ENCODE results near the gene EDARADD.
A peak's percentile ranks its signal among the peaks of the same experiment; 100 is the strongest.

Gene EDARADD

GRCh38 chr1:236522937-236523703, 129.0 kb downstream of the EDARADD start:
- H3K9ac ChIP-seq: peak overlapping the region; percentile 80; the same call in 1 of the 2 replicates
- peak overlapping the region; percentile 79 for H3K27ac ChIP-seq
- H3K9me3 ChIP-seq: no peaks in the 10 kb centered on the region
- TF ChIP-seq Cebpa-rat (IDR thresholded peaks at IDR 0.05): no peak
- H3K4me2 ChIP-seq: peak overlapping the region; percentile 93
- peaks cover 22% of the 10 kb centered on the region for H3K36me3 ChIP-seq
- no peaks in the 10 kb centered on the region for H3K27me3 ChIP-seq
- H3K4me3 ChIP-seq: peak overlapping the region; percentile 84
- no peaks in the 10 kb centered on the region for H4K20me1 ChIP-seq
- H3K4me1 ChIP-seq: peaks cover 36% of the 10 kb centered on the region

- Histone ChIP-seq H4K20me1 (no peaks in the 10 kb centered on the region), H3K4me2 (peak within 1 kb of the TSS; percentile 93), H3K4me1 (peaks cover 30% of the 10 kb centered on the region), H3K4me3 (peak within 1 kb of the TSS; percentile 84), H3K9ac (peak within 1 kb of the TSS; percentile 80), H3K36me3 (peaks cover 24% of the 10 kb centered on the region), H3K27me3 (no peaks in the 10 kb centered on the region), H3K9me3 (no peaks in the 10 kb centered on the region), H3K27ac (peak within 1 kb of the TSS; percentile 79)
- TF ChIP-seq Cebpa-rat (IDR thresholded peaks at IDR 0.05): no peak
Measured at GRCh38 chr1:236523704-236524141, 129.6 kb downstream of the EDARADD start, which contains the start of gene LGALS8. Gene LGALS8, plus strand, starts transcription at chr1:236523982. Its CDS starts 2,089 bp downstream, at chr1:236526071.

GRCh38 chr1:236524142-236524894, 130.2 kb downstream of the EDARADD start:
- Histone ChIP-seq H3K4me2 (peak overlapping the region; percentile 93), H4K20me1 (no peaks in the 10 kb centered on the region), H3K27me3 (no peaks in the 10 kb centered on the region), H3K4me3 (peak overlapping the region; percentile 84), H3K9ac (peak overlapping the region; percentile 80), H3K9me3 (no peaks in the 10 kb centered on the region), H3K27ac (peak overlapping the region; percentile 79), H3K4me1 (peaks cover 24% of the 10 kb centered on the region), H3K36me3 (peaks cover 29% of the 10 kb centered on the region)
- no peak for TF ChIP-seq Cebpa-rat (IDR thresholded peaks at IDR 0.05)

- Histone ChIP-seq H3K27ac (peak overlapping the region; percentile 79), H4K20me1 (no peaks in the 10 kb centered on the region), H3K4me1 (peaks cover 24% of the 10 kb centered on the region), H3K4me2 (peak overlapping the region; percentile 93), H3K9me3 (no peaks in the 10 kb centered on the region), H3K9ac (peak overlapping the region; percentile 80), H3K4me3 (peak overlapping the region; percentile 84), H3K36me3 (peaks cover 29% of the 10 kb centered on the region), H3K27me3 (no peaks in the 10 kb centered on the region)
- no peak for TF ChIP-seq Cebpa-rat (IDR thresholded peaks at IDR 0.05)
Measured at GRCh38 chr1:236524895-236525184, 130.8 kb downstream of the EDARADD start.

GRCh38 chr1:236526079-236526478, 132.0 kb downstream of the EDARADD start:
- Histone ChIP-seq H3K36me3 (peaks cover 29% of the 10 kb centered on the region), H3K27me3 (no peaks in the 10 kb centered on the region), H3K9me3 (no peaks in the 10 kb centered on the region), H3K9ac (no peak overlapping the region), H3K4me2 (peak overlapping the region; percentile 93; the same call in 1 of the 2 replicates), H4K20me1 (0 out of 2 replicates have a peak, but pooled peaks cover 7% of the 10 kb centered on the region), H3K4me3 (no peak overlapping the region), H3K27ac (no peak overlapping the region), H3K4me1 (peaks cover 32% of the 10 kb centered on the region)
- no peak for TF ChIP-seq Cebpa-rat (IDR thresholded peaks at IDR 0.05)

GRCh38 chr1:236530286-236530685, 136.2 kb downstream of the EDARADD start:
- H3K27ac ChIP-seq: no peak overlapping the region
- peaks cover 58% of the 10 kb centered on the region for H3K36me3 ChIP-seq
- H4K20me1 ChIP-seq: 0 out of 2 replicates have a peak, but pooled peaks cover 7% of the 10 kb centered on the region
- H3K9ac ChIP-seq: no peak overlapping the region
- H3K4me1 ChIP-seq: peaks cover 32% of the 10 kb centered on the region
- no peaks in the 10 kb centered on the region for H3K27me3 ChIP-seq
- TF ChIP-seq Cebpa-rat (IDR thresholded peaks at IDR 0.05): no peak
- no peak overlapping the region for H3K4me2 ChIP-seq
- no peak overlapping the region for H3K4me3 ChIP-seq
- H3K9me3 ChIP-seq: no peaks in the 10 kb centered on the region

GRCh38 chr1:236530959-236531358, 136.9 kb downstream of the EDARADD start:
- peaks cover 62% of the 10 kb centered on the region for H3K36me3 ChIP-seq
- no peak overlapping the region for H3K9ac ChIP-seq
- no peaks in the 10 kb centered on the region for H3K9me3 ChIP-seq
- no peak overlapping the region for H3K27ac ChIP-seq
- peaks cover 11% of the 10 kb centered on the region for H4K20me1 ChIP-seq
- H3K4me1 ChIP-seq: peaks cover 25% of the 10 kb centered on the region
- no peak overlapping the region for H3K4me3 ChIP-seq
- no peaks in the 10 kb centered on the region for H3K27me3 ChIP-seq
- no peak for TF ChIP-seq Cebpa-rat (IDR thresholded peaks at IDR 0.05)
- H3K4me2 ChIP-seq: peak overlapping the region; percentile 33; the same call in 1 of the 2 replicates

GRCh38 chr1:236532850-236533249, 138.8 kb downstream of the EDARADD start:
- TF ChIP-seq Cebpa-rat (IDR thresholded peaks at IDR 0.05): no peak
- H4K20me1 ChIP-seq: peaks cover 19% of the 10 kb centered on the region
- H3K4me3 ChIP-seq: no peak overlapping the region
- no peaks in the 10 kb centered on the region for H3K9me3 ChIP-seq
- H3K36me3 ChIP-seq: peaks cover 58% of the 10 kb centered on the region
- no peaks in the 10 kb centered on the region for H3K27me3 ChIP-seq
- peaks cover 18% of the 10 kb centered on the region; the same call in 1 of the 2 replicates for H3K4me1 ChIP-seq
- H3K27ac ChIP-seq: no peak overlapping the region
- H3K9ac ChIP-seq: no peak overlapping the region
- H3K4me2 ChIP-seq: no peak overlapping the region

- Histone ChIP-seq H3K36me3 (peaks cover 63% of the 10 kb centered on the region), H4K20me1 (peaks cover 19% of the 10 kb centered on the region), H3K27me3 (no peaks in the 10 kb centered on the region), H3K4me2 (no peak overlapping the region), H3K4me1 (peaks cover 18% of the 10 kb centered on the region; the same call in 1 of the 2 replicates), H3K9ac (no peak overlapping the region), H3K9me3 (no peaks in the 10 kb centered on the region), H3K4me3 (no peak overlapping the region), H3K27ac (no peak overlapping the region)
- TF ChIP-seq Cebpa-rat (IDR thresholded peaks at IDR 0.05): no peak
Measured at GRCh38 chr1:236534151-236534651, 140.1 kb downstream of the EDARADD start.
